Lung (tissue), 5 donors: ENCODE measurements around the gene TBC1D10B. TPM values are rescaled to one million over a fixed set of nuclear protein-coding genes. Genes with fewer than 3 reads are reported as not detected.

Experiments used
- polyA plus RNA-seq, 2 donors: library from polyadenylated mRNA; stranded (reverse); fragments of 200-250 nt; gene quantifications; one replicate each; pipeline ENCODE4 v1.2.1, GENCODE V29; 2013
- small RNA-seq: library from RNA; depleted of rRNA; stranded (forward); fragments of <200 nt; gene quantifications from one replicate; pipeline ENCODE3, GENCODE V24; 2014; ENCODE audit warnings: low replicate concordance
- total RNA-seq, 2 donors: library from RNA; depleted of rRNA in 1 of 2; stranded (reverse); fragments of >200 nt in 1 of 2; gene quantifications; one replicate each; pipeline ENCODE4 v1.2.1, GENCODE V29; 2014 to 2021
- donor health status: Bipolar disorder and iron deficiency.
- donor health status: healthy.
- donor health status: DM: yes; HTN: yes; CAD: no.

The TBC1D10B gene
- total and polyA plus RNA-seq, 4 donors: 26.9 to 43.6 (median 29.8) TPM

Small RNA genes within 50 kb of the gene (small RNA-seq; reads per million reads assigned to genes)
- 0.15 reads per million for gene RF00406

Other genes with a start within 250 kb of the TBC1D10B start
- 10 to 100 TPM; 50.3 to 96.7 TPM for gene MAPK3, start 247.3 kb downstream of the TBC1D10B start, total RNA-seq
- gene MAPK3, start 247.3 kb downstream of the TBC1D10B start, polyA plus RNA-seq: 10 to 100 TPM; 65.7 to 83.8 TPM
- gene CORO1A, start 186.9 kb downstream of the TBC1D10B start, total RNA-seq: 100 to 1,000 TPM in 1 of 2 donors, 10 to 100 TPM in 1; 47.7 to 143 TPM
- gene CORO1A, start 186.9 kb downstream of the TBC1D10B start, polyA plus RNA-seq: 100 to 1,000 TPM in 1 of 2 donors, 10 to 100 TPM in 1; 41.8 to 419 TPM
- 100 to 1,000 TPM in 1 of 2 donors, 1 to 10 TPM in 1; 9.8 to 111 TPM for gene BOLA2B, start 176.8 kb downstream of the TBC1D10B start, total RNA-seq
- gene BOLA2B, start 176.8 kb downstream of the TBC1D10B start, polyA plus RNA-seq: 100 to 1,000 TPM; 253 to 320 TPM
- gene SLX1A, start 176.6 kb downstream of the TBC1D10B start, total RNA-seq: 10 to 100 TPM; 24.0 to 96.0 TPM
- 10 to 100 TPM; 63.4 to 86.8 TPM for gene SLX1A, start 176.6 kb downstream of the TBC1D10B start, polyA plus RNA-seq
- gene SULT1A3, start 171.2 kb downstream of the TBC1D10B start, total RNA-seq: 10 to 100 TPM; 16.3 to 22.4 TPM
- 10 to 100 TPM in 1 of 2 donors, 1 to 10 TPM in 1; 8.3 to 32.8 TPM for gene SULT1A3, start 171.2 kb downstream of the TBC1D10B start, polyA plus RNA-seq
- 10 to 100 TPM in 1 of 2 donors, 1 to 10 TPM in 1; 8.4 to 22.9 TPM for gene NPIPB13, start 122.0 kb downstream of the TBC1D10B start, total RNA-seq
- gene NPIPB13, start 122.0 kb downstream of the TBC1D10B start, polyA plus RNA-seq: 1 to 10 TPM; 3.5 to 4.7 TPM
- gene CD2BP2, start 15.2 kb downstream of the TBC1D10B start, total RNA-seq: 10 to 100 TPM; 37.5 to 69.8 TPM
- gene CD2BP2, start 15.2 kb downstream of the TBC1D10B start, polyA plus RNA-seq: 10 to 100 TPM; 43.5 to 49.1 TPM
- not detected for gene MYL11, start 4.3 kb upstream of the TBC1D10B start, total RNA-seq
- 1 to 10 TPM in 1 of 2 donors, under 1 TPM in 1; 0.44 to 3.9 TPM for gene MYL11, start 4.3 kb upstream of the TBC1D10B start, polyA plus RNA-seq
- gene SEPTIN1, start 12.1 kb upstream of the TBC1D10B start, total RNA-seq: 1 to 10 TPM; 3.3 to 4.6 TPM
- gene SEPTIN1, start 12.1 kb upstream of the TBC1D10B start, polyA plus RNA-seq: 1 to 10 TPM; 5.8 to 7.3 TPM
- gene ZNF48, start 24.9 kb upstream of the TBC1D10B start, total RNA-seq: 1 to 10 TPM; 5.3 to 8.0 TPM
- gene ZNF48, start 24.9 kb upstream of the TBC1D10B start, polyA plus RNA-seq: 1 to 10 TPM; 4.2 to 4.7 TPM
- gene ZNF771, start 37.1 kb upstream of the TBC1D10B start, total RNA-seq: 1 to 10 TPM; 3.0 to 7.2 TPM
- gene ZNF771, start 37.1 kb upstream of the TBC1D10B start, polyA plus RNA-seq: 1 to 10 TPM; 3.3 to 5.4 TPM
- gene DCTPP1, start 59.5 kb upstream of the TBC1D10B start, total RNA-seq: 10 to 100 TPM; 13.2 to 33.8 TPM
- gene DCTPP1, start 59.5 kb upstream of the TBC1D10B start, polyA plus RNA-seq: 10 to 100 TPM; 20.3 to 50.9 TPM
- gene SEPHS2, start 75.4 kb upstream of the TBC1D10B start, total RNA-seq: 10 to 100 TPM; 17.1 to 54.5 TPM
- gene SEPHS2, start 75.4 kb upstream of the TBC1D10B start, polyA plus RNA-seq: 10 to 100 TPM; 37.5 to 68.6 TPM
- 10 to 100 TPM; 14.4 to 48.1 TPM for gene ITGAL, start 102.2 kb upstream of the TBC1D10B start, total RNA-seq
- gene ITGAL, start 102.2 kb upstream of the TBC1D10B start, polyA plus RNA-seq: 10 to 100 TPM; 15.2 to 32.8 TPM
- 10 to 100 TPM; 17.9 to 33.9 TPM for gene ZNF768, start 156.1 kb upstream of the TBC1D10B start, total RNA-seq
- 10 to 100 TPM; 20.0 to 45.1 TPM for gene ZNF768, start 156.1 kb upstream of the TBC1D10B start, polyA plus RNA-seq
- 10 to 100 TPM; 11.2 to 11.7 TPM for gene ZNF747, start 164.4 kb upstream of the TBC1D10B start, total RNA-seq
- gene ZNF747, start 164.4 kb upstream of the TBC1D10B start, polyA plus RNA-seq: 1 to 10 TPM; 7.1 to 7.2 TPM
- 10 to 100 TPM; 10.4 to 12.6 TPM for gene ZNF764, start 187.9 kb upstream of the TBC1D10B start, total RNA-seq
- 1 to 10 TPM; 4.9 to 6.1 TPM for gene ZNF764, start 187.9 kb upstream of the TBC1D10B start, polyA plus RNA-seq
- 10 to 100 TPM in 1 of 2 donors, 1 to 10 TPM in 1; 8.6 to 22.6 TPM for gene ZNF688, start 201.2 kb upstream of the TBC1D10B start, total RNA-seq
- gene ZNF688, start 201.2 kb upstream of the TBC1D10B start, polyA plus RNA-seq: 10 to 100 TPM; 10.5 to 23.3 TPM
- 10 to 100 TPM; 13.9 to 15.5 TPM for gene ZNF785, start 215.2 kb upstream of the TBC1D10B start, total RNA-seq
- gene ZNF785, start 215.2 kb upstream of the TBC1D10B start, polyA plus RNA-seq: 1 to 10 TPM; 4.0 to 5.5 TPM
- 1 to 10 TPM; 4.4 to 9.5 TPM for gene ZNF689, start 239.9 kb upstream of the TBC1D10B start, total RNA-seq
- 1 to 10 TPM; 3.0 to 5.1 TPM for gene ZNF689, start 239.9 kb upstream of the TBC1D10B start, polyA plus RNA-seq